KG1 (cell line): Measurements from ENCODE around the gene TRPM1.

ENCODE experiments used
- DNase-seq: peaks from one replicate; lab custom pipeline; 2025; lab: John Stamatoyannopoulos, UW

TRPM1 gene

DNA sequence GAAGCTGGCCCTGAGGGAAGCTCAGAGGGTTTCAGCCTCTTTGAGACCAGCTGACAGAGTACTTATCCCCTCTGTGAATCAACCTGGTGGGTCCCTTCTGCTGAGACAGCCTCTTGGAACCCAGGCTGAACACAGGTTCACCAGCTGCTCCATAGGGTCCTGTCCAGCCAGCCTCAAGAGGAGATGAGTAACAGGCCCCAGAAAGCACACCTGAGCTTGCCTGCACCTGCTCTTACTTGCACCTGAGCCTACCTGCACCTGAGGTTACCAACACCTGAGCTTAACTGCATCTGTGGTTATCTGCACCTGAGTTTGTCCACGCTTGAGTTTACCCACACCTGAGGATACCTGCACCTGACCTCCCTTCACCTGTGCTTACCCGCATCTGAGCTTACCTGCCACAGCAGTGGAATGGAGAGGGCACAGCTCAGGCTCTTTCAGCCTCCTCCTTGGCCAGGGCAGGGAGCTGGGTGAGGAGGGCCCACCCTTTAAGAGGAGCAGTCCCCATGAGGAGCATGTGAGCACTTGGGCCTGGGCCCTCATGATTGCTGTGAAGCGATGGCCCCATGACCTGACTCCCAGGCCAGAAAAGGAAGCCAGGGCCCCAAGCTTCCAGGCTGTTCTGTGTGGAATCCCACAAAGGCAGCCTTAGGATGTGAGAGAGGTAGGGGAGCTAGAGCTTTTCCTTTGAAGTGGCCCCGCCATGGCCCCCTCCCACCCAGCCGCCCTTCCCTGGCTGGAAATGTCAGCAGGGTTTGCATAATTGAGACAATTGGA, at the start of gene TRPM1:
TRPM1 (minus strand) TSS at position 464 of the 777 bp plus-strand sequence. CDS start 20,370 bp downstream, outside the sequence.
- no peak for DNase-seq

DNA sequence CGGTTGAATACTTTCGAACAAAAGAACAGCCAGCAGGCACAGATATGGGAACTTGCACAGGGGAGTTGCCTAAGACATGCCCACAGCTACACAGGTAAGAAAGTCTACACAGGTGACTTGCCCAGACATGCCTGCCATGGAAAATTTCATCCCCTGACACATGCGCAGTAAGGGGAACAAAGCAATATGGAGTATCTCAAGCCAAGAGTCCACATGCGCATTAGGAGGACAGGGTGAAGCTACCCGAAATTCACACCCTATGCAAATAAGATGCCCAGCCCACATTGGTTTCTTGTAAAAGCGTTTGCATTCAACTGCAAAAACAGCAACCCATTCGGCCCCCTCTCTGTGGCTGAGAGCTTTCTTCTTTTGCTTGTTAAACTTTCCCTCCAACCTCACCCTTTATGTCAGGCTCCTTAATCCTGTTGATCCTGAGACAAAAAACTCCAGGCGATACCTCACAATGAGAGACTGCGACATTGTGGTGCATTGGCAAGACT, 49.3 kb upstream of the TRPM1 start:
- DNase-seq: no peak

DNA sequence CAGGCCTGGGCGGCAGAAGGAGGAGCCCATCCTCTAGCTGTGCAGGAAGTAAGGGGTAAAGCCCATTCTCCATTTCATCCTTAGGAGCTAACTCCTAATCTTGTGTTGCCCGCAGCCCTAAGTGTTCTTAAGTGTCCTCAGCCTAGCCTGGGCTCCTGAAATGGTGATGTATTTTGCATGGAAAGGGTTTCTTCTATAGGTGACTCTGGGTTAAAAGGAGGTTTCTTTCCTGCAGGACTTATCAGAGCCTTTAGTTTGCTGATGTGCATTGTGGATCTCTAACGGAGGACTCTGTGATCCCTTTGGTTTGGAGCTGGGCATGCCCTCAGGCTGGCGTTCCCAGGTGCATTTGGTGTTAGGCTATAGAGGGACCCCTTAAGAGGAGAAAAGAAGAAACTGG, 48.5 kb upstream of the TRPM1 start:
- no peak for DNase-seq

DNA sequence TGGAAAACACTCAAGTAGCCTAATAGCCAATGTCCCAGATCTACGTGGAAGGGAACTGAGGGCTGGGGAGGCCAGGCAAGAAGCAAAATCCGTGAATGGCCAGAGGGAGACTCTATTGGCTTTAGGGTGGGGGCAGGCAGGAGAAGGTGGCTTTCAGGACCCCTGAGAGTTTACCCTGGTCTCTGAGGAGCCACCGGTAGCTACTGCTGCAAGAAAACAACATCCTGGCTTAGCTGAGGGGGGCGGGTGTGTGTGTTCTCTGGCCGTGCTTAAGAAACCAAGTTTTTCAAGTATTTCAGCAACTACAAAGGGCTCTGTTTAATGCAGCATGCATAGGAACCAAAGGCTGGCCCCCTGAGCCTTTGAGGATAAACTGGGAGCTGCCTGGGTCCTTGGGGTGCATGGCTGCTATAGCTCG, 47.6 kb upstream of the TRPM1 start:
- DNase-seq: no peak

DNA sequence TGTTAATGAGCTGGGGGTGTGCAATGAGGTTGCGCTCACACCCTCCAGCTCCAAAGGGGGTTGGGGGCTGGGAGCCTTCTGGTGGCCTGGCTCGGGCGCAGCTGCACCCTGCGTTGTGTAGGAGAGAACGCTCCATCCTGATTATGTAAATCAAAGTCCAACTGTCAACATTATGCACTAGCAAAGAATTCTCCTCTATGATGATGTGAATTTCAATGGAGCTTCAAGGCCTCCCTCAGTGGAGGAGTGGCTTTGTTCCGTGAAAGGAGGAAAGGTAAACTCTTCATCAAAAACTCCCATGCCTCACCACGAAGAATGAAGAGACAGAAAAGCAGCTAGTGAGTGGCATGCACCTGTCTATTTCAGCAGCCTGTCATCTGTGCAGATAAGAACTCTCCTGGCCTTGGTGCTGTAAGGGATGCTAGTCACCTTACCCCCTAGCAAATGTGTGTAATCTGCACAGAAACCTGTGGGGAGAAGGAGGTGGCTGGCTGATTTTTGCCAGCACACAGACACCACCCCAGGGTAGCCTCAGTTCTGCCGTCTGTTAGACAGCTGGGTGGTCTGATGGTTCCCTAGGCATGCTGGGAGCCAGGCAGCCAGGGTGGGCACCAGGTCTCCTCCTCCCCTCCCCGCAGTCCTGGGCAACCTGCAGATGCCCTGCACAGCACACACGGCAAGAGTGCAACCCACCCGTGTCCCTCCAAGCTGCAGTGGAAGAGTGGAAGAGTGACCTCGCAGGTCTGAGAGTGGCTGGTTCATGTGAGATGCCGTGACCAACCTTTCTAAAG, 47.0 kb upstream of the TRPM1 start:
- no peak for DNase-seq

DNA sequence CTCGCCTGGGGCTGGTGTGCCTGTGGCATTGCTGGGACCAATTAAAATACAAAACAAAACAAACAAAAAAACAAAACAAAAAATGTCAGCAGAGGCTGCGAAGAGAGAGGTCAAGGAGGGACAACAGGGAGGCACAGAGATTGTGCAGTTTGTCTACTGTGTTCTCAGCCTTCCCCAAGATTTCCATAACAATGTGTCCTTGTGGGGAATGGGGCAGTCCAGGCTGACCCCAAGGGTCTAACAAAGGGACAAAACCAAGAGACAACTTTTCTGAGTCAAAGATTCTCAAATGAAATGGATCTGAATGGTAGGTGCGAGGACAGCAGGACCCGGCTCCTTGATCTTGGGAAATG, 46.4 kb upstream of the TRPM1 start:
- DNase-seq: no peak

DNA sequence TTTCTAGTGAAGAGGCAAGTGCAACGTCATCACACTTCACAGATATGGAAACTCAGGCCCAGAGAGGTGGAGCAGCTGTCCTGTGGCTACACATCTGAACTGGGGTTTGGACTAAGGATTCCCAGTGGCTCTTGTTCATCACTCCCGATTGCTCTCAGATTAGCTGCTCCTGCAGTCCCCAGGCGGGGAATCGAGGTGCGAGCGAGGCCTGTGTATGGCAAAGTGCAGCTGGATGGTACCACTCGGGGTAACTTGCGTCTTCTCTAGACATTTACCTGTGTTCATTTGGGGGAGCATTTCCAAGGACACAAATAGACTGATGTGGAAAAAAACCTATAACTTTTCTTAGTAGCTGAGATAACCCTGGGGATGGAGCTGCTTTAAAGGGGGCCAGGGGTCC, 45.9 kb upstream of the TRPM1 start:
- DNase-seq: no peak

DNA sequence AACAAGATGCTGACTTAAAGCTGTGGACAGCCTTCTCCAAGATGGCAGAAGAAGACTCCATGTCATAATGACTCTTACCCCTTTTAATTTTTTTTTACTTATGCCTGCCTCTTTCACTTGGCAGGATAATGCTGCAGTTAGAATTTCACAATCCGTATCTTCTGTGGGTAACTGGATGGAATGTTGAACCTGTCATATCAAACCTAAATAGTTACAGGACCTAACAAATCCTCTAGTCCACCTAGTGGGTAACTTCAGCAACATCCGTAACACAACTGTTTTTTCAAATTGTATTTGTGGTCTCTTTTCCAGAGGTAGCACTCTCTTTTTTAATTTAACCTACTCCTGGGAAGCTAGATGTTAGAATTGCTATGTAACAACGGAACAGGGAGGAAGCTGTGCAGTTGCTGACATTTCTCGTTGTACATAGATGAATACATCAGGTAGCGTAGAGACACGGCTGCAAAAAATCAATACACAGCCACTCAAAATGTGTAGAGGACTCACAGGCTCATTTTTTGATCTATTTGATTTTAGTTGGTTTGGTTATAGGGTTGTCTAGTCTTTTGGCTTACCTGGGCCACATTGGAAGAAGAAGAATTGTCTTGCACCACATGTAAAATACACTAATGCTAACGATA, 43.9 kb upstream of the TRPM1 start:
- DNase-seq: no peak

DNA sequence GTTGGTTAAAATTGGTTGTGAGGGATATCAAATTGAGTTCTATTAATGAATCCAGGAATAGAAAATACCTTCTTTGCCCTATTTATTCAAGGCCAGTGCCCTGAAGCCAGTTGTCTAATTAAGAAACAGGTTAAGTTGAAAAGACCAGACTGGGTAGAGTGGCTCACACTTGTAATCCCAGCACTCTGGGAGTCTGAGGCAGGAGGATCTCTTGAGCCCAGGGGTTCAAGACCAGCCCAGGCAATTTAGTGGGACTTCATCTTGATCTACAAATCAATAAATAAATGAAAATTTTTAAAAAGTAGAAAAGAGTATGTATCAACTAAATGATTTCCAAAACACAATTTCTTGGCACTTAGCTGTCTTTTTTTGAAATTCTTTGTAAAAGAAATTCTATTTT, 40.3 kb upstream of the TRPM1 start:
- no peak for DNase-seq

DNA sequence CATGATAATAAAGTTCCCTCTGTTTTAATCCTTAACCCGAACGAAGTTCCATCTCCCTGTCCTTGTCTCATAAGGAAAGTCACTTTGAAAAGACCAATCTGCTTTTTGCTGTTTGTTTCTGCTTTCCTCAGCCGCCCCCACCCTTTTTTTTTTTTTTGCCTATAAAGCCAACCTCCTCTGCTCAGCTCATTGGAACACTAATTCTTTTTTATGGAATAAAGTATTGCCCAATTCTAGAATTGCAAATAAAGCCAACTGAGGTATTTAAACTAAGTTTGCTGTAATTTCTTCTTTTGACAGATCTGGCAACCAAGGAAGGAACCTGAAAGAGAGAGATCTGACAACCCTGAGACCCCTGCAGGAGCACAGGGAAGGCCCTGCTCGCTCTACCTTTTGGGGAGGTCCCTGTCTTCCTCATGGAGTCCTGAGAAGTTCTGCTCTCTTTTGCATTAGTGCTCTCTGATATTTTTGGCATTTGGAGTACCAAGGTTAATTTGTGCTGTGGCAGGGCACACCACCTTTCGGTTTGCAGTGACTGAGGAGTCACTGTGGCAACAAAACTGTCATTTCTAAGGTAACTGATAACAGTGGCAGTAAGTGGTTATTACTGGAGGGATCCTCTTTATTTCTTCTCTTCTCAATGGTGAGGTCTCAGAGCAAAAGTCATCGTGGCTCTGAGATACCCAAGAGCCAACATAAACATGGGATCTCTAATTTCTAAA, 35.2 kb upstream of the TRPM1 start:
- no peak for DNase-seq

DNA sequence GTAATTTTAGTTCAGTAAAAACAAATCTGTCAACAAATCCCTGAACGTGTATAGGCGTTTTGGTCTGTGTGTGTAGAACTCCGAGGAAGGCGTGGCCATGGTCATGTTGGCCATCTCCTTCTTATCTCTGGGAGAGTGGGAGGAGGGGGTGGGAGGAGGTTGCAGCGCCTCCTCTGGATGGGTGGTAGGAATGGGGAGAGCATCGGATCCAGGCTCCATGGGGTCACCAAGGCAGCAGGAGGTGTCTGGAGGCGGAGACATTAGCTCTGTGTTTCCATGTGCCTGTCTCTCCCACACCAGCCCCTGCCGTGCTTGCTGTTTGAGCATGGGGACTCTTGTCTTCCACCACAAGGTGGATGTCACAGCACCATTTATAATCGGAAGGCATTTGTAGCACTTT, 34.5 kb upstream of the TRPM1 start:
- no peak for DNase-seq

DNA sequence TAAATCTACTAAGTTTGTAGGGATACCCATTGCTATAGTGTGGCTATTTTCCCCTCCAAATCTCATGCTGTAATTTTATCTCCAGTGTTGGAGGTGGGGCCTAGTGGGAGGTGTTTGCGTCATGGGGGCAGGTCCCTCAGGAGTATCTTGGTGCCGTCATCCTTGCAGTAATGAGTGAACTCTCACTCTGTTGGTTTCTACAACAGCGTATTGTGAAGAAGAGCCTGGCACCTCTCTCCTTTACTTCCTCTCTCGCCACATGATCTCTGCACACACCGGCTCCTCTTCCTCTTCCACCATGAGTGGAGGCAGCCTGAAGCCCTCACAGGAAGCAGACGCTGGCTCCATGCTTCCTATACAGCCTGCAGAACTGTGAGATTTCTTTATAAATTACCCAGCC, 34.0 kb upstream of the TRPM1 start:
- DNase-seq: no peak

DNA sequence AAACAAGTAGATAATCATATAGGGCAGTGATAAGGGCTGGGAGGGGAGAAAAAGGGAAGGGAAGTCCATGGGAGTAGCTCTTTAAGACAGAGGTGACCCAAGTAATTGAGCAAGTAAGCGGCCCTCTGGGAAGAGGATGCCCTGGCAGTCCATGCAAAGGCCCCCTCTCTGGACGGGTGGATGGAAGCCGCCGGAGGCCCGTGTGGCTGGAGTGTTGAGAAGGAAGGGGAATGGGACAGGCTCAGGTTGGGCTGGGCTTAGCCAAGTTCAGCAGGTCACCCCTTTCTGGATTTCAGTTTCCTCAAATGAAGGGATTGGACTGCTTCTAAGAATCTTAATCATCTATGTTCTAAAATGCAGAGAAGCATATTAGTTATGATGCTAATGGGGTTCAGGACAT, 32.4 kb upstream of the TRPM1 start:
- no peak for DNase-seq

DNA sequence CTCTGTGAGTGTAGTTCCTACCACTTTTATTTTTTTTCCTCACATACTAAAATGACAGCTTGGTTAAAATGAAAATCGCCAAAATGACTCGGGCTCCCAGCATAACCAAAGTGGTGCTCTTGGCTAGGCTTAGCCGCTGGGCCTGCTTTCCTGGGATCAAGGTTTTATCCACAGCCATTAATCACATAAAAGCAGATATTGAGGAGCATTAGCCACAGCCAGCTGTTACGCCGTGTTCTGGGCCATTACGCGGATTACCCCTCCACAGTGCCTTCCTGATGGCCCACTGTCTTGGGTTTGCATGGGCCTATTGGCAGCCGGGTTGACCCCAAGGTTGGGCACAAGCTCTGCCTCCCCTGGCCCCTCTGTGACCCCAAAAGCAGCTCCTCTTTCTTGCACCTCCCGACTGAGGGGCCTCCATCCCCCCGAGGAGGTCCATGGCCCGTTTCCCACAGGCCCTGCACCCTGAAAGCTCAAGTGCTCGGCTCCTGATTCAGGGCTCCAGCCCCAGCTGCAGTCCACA, 30.4 kb upstream of the TRPM1 start:
- no peak for DNase-seq

DNA sequence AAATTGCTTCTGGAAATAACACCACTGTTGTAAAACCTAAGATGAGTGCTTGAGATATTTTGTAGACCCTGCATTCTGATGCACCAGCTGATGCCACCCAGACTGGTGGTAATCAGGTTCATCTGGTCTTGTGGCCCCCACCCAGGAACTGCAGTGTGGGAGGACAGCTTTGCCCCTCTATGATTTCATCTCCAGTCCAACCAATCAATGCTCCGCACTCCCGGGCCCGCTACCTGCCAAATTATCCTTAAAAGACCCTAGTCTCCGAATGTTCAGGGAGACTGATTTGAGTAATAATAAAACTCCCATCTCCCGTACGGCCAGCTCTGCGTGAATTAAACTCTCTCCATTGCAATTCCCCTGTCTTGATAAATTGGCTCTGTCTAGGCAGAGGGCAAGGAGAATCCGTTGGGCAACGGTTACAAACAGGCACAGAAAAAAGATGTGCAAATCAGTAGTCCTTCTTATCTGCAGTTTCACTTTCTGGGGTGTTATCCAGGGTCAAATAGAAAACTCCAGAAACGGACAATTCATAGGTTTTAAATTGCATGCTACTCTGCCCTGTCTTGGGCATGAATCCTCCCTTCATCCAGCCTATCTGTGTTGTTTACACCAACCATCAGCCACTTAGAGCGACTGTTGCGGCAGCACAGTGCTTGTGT, 29.2 kb upstream of the TRPM1 start:
- no peak for DNase-seq

DNA sequence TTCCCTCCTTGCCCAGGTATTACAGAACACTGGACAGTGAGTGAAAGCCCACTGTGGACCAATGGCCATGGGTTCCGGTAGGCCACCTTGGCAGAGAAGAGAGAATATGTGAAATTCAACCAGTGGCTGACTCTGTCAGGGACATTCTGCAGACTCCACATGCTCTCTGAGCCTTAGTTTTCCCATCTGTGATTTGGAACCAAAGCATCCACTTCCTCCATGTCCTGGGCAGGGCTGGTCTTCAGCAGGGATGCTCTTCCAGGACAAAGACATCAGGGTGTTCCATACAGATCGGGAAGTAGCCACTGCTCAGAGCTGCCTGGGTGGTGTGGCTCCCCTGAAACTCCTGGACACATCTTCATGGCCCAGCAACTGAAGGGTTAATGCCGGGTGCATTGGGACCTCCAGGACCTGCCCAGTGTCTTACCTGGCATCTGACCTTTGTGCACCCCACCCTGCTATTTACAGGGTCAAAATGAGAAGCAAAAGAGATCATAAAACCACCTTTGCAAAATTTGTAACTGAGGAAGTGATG, 28.3 kb upstream of the TRPM1 start:
- no peak for DNase-seq

DNA sequence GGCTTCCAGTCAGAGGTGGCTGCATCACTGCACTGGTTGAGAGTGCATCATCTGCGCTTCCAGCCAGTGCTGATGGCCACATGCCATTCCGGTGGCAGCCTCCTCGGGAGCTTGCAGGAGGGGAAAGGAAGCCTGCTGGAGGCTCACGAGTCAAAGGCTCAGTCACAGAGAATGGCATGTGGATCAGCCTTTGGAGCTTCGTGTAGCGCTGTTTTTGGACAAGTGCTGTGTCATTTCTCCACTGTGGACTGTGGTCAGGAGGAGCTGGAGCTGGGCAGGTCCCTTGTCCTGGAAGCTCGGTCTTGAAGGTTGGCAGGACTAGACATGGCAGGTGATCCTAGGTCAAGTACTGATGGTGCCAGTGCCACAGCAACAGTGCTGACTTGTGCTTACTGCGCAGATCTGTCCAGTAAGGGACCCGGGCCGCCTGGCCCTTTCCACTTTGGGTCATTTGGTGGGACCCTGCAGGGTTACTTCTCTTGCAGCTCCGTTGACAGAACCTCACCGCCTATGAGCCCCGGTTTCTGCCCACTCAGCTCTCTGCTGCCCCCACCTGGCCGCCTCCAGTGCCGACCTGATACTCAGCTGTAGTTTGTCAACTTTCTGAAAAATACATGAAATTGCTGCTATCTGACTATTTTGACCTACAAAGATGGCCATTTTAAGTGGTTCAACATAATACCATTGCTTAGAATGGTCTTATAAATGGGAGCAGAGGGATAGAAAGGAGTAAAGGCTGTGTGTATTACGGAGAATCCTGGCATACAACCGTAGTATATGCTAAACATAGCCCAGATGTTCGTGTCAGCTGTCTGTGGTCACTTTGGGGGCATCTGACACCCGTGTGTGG, 27.6 kb upstream of the TRPM1 start:
- peak; percentile 30 for DNase-seq

DNA sequence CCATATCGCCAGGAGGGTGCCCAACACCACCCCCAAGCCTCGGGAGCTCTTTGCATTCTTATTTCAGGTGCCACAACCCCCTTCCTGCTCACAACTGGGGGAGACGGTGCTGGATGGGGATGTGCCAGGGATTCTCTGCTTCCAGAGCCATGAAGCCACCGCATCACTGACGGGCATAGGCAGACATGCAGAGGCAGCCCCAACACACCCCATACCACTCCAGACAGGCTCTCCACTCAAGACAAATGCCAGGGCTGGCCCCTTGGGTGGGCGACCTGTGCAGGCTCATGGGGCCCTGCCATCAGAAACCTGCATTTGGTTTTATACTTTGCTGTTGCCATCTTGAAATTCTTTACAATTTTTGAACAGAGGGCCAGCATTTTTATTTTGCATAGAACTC, 27.0 kb upstream of the TRPM1 start:
- no peak for DNase-seq

DNA sequence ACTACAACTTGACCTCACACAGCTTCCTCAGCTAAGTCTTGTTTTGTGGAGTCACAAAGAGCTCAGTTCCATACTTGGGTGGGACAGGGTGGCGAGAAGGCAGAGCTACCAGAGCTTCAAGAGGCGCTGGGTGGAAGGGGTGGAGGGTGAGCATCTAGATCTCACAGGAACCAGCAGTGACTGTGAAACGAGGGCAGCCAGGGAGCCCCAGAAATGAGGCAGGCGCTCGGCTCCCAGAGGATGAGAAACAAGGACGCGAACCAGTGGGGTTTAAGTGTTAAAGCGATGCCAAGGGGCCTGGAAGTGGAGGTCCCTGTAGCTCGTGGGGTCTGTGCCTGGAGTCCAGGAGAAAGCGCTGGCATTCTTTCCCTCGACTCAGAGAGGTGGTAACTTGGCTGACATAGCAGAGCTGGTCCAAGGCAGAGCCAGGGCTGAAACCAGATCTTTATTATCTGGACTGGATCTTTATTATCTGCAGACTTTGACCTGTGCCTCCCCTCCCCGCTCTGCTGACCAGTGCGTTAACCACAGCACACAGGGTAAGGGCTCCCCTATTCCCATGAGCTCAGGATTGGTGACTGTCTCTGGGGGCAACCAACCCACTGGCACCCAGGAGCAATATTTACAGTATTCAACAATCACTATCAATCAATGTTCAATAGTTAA, 26.2 kb upstream of the TRPM1 start:
- no peak for DNase-seq

DNA sequence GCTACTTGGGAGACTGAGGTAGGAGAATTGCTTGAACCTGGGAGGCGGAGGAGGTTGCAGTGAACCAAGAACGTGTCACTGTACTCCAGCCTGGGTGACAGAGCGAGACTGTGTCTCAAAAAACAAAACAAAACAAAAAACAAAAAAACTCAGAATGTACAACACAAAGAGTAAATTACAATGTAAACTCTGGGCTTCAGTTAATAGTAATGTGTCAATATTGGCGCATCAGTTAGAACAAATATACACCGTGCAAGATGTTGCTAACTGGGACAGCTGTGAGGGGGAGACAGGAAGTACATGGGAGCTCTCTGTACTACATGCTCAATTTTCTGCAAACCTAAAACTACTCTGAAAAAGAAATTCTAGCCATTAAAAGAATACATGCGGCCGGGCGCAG, 23.5 kb upstream of the TRPM1 start:
- DNase-seq: no peak
